ENCODE data around the gene GHRHR.

GHRHR gene

DNA sequence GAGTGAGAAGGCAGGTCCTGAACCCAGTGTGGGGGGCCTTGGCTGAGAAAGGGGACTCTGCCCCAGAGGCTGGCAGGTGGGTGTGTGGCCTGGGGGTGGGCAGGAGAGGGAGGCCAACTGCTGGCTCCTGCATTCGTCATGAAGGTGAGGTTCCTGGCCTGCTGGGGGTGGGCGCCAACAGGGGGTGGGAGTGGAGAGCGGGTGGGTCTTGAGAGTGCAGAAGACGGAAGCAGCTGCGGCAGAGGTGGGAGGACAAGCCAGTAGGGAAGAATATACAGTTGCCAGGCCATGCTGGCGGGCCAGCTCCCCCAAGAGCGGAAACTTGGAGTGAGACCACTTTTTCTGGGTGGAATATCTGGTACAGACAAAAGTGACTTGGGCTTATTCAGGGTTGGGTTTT lies 23.4 kb downstream of the GHRHR start:
- DNase-seq: no peak

DNA sequence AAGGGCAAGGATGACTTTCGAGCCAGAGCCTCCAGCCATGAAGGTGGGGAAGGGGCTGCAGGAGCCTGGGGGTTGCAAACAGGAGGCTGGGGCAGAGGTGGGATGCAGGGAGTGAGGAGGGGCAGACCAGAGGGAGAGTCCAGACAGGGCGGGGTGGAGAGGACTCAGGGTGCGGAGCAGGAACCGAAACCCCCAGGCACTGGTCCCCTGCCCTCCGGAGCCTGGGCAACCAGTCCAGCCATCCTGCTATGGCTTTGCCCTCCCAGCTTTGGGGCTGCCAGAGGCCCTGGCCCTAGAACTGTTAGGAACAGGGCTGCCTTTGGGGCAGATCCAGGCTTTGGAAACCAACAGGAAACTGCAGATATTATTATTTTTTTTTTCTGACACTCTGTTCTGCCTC lies 24.2 kb downstream of the GHRHR start:
- no peak for DNase-seq

DNA sequence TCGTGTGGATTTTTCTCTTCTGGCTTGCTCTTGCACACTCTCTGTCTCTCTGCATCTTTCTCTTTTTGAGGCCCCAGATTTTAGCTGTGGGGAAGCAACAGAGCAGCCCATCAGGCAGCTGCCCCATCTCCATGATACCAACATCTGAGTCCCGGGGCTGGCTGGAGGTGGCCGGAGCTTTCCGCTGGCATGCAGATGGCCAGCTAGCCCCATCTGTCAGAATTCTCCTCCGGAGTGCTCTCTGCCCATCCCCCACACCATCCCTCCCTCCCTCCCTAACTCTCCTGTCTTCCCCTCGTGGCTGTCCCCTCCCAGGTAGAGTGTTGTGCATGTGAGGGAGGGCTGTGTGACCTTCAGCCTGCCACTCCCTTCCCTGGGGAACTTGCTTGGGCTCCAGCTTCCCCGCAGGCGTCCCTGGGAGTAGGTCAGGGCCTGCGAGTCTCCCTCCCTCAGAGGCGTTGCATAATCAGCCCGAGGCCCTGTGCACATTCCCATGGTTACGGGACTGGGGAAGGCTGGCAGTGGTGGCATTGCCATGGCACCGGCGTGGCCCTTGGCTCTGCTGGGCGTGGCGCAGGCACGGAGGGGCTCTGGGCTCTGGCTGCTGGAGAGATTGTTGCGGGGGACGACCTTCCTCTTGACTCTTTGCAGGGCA lies 24.7 kb downstream of the GHRHR start:
- DNase-seq: no peak

DNA sequence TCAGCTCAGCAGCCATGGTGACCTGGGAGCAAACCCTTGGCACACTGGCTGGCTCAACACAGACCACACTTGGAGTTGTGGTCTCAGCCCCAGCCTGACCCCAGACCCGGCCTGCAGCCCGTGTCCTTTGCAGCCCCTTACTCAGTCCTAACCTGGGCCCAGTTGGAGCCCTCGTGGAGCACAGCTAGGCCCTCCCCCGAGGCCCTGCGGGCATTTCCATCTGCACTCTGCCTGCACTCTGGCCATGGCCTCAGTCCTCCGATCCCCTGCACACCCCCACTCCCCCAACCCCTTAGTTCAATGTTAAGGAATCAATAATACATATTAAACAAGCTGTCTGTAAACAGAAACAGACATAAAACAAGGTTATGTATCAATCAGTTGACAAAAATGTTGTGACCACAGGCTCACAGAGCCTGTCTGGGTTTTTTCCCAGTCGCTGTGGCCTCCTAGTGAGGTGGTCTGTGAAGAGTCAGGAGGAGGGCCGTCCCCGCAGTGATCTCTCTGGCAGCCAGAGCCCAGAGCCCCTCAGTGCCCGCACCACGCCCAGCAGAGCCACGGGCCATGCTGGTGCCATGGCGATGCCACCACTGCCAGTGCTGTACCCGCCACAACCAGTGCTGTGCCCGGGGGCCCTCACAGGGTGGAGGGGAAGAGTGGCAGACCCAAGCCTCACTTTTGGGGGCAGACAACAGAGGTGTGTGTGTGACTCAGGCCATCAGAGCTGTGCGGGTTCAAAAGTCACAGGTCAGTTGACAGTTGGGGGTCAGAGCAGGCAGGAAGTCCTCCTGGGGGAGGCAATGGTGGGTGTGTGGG lies 25.5 kb downstream of the GHRHR start:
- no peak for DNase-seq

DNA sequence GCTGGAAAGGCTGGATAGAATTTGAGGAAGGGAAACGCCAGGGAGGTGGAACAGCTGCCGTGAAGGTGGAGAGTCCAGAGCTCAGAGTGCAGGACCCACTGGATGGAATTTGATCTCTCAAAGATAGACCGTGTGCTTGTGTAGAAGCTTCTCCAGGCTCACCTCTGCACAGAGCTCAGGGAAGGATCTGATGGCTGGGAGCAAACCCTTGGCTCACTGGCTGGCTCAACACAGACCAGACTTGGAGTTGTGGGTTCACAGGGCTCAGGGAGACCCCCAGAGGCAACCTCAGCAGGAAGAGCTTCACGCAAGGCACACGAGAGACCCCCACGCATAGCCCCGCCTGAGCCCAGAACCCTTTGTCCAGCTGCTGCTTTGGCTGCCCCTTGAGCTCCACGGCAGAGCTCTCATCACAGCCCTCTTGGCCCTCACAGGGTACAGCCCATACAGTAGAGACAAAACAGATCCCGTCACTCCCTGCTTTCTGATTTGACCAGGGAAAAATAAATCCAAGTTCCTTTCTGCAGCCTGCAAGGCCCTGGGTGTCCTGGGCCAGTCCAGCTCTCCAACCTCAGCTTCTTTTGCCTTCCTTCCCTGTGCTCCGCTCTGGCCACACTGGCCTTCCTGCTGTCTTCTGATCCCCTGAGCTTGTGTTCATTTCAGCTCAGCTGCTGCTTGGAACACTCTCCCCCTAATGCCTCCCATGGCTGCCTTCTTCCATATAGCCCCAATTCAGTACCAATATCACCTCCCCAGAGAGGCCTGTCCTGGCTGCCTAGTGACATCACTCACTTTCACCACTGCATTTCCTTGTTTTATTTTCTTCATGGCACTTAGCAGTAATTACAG lies 26.3 kb downstream of the GHRHR start:
- DNase-seq: no peak

DNA sequence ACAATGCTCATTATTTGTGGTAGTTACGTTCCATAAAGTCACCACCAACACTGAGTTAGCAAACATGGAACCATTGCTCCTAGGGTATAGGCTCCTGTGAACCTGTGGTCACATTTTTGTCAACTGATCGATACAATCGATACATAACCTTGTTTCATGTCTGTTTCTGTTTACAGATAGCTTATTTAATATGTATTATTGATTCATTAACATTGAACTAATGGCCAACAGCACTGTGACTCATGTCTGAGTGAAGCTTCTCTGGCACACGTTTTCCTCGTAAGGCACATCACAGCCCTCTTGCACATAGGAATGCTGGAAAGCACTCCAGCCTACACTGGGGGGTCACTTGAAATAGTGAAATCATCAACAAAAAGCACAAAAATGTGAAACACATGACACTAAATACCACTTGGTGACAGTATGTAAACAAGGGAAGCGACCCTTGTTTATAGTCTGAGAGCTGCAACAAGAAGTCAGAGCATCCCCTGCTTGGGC lies 27.0 kb downstream of the GHRHR start:
- DNase-seq: no peak

DNA sequence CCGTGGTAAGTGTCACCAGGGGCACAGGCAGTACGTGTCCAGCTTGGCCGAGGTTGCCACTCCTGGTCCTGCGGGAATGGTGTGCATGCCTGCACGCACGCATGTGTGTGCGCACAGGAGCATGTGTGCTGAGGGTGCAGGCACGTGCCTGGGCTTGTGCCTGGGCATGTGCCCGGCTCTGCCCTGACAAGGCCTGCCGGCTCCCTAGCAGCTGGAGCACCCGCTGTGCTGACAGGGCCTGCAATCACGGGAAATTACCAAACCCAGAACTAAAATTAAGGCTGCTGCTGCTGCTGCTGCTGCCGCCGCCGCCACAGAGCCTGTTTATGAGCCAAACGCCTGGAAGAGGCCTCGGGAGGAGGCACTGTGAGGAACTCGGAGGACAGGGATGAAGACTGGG lies 28.7 kb downstream of the GHRHR start:
- no peak for DNase-seq

DNA sequence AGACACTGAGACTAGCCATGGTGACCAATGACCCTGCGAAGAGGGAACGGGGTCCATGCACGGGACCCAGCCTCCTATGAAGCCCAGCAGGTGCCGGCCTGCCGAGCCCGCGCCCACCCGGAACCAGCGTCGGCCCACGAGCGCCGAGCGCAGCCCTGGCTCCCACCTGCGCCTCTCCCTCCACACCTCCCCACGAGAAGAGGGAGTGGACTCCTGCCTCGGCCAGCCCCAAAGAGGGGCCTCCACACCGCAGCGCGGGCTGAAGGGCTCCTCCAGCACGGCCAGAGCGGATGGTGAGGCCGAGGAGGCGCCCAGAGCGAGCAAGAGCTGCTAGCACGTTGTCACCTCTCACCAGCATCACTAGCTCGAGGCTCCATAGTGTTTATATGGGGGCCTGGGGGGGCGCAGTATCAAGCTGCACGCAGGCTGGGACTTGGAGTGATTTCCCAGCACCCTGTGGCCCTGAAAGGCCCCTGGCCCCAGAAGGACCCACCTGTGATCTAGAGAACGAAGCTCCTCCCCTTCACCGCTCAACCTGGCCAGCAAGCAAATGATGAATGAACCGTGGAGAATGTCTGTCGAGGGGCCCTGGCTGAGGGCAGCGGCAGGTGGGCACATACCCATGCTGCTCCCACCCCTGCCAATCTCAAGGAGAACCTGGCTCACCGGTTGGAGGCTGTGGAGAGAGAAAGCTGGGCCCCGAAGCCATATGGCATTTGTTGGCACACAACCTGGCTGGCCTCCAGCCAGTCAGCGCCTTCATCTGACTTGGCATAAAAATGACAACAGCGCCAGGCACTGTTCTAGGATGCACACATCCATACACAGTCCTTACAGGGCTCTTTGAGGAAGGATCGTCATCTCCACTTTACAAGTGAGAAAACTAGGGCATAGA lies 30.7 kb downstream of the GHRHR start:
- DNase-seq: no peak

DNA sequence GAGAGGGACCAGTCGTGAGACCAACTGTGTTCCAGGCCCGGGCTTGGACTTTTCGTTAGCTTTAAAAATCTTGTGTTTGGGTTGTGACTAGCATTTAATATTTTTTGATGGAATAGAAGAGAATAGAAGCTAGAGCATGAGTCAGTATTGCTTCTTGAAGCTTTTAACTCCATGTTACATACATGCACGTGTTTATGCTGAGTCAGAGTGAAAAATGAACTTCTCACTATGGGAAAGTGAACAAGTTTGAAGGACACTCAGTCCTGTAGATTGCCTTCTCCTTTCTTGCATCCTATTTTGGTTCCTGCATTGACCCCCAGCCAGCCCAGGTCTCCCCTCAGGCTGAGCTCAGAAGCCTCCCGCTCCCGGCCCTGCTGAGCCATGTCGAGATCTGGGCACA lies 31.8 kb downstream of the GHRHR start:
- no peak for DNase-seq

DNA sequence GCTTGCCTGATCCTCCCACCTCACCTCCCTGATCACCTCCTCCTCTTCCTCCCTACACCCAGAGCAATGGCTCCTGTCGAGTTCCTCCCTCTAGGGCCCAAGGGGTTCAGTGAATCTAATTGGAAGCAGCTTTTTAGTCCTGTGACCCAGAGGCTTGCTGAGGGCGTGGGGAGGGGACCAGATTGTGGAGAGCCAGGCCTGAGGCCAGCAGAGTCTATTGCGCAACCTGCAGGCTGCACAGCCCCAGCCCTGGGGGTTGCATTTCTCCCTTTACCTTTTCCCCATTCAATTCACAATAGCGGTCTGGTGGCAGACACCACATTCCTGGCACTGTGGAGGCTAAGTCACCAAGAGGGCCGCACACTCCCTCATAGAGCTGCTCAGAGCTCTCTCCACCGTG lies 32.5 kb downstream of the GHRHR start:
- DNase-seq: no peak

DNA sequence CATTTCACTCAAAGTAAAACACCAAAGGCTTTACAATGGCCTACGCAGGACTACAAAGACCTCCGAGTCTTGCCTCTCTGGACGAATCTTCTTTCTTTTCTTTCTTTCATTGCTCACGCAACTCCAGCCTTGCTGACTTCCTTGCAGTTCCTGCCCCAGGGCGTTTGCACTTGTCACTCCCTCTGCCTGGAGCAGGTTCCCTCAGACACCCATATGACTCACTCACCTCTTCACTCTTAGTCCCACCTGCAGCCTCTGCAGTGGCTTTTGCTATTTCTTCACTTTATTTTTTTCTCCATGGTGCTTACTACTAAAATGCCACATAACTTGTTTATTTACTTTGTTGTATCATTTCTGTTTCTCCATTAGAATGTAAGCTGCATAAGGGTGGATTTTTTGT lies 33.1 kb downstream of the GHRHR start:
- DNase-seq: no peak

DNA sequence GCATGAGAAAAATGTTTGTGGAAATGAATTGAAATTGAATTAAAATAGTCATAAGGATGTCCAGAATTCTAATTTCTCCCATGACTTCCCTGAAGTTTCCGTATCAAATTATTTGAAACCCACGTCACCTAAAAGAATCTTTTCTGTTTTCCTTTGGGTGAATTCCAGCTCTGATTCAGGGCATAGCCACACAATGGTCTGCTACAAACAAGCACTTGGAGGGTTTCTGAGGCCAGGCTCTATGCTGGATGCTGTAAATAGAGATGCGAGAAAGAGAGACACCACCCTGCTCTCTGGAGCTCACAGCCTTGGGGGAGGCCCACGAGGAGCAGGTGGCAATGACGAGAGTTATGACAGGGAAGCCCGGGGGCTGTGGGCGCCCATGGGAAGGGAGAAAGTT lies 33.6 kb downstream of the GHRHR start:
- DNase-seq: no peak

DNA sequence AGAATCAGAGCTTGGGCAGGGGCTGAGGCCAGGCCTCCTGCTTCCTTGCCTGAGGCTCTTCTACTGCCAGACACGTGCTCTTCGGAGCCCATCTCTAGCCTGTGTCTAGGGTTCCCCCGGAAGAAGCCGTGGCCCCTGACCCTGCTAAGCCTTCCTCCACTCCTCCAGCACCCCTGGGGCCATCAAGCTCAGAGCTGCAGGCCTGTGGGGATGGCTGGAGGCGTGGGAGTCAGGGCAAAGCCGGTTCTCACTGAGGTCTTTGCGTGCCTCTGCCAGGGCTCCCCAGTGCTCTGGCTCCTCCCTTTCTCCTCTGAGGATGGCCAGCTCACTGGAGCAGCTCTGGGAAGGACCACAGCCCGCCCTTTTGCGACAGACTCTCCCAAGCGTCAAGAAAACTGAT lies 34.4 kb downstream of the GHRHR start:
- DNase-seq: no peak

DNA sequence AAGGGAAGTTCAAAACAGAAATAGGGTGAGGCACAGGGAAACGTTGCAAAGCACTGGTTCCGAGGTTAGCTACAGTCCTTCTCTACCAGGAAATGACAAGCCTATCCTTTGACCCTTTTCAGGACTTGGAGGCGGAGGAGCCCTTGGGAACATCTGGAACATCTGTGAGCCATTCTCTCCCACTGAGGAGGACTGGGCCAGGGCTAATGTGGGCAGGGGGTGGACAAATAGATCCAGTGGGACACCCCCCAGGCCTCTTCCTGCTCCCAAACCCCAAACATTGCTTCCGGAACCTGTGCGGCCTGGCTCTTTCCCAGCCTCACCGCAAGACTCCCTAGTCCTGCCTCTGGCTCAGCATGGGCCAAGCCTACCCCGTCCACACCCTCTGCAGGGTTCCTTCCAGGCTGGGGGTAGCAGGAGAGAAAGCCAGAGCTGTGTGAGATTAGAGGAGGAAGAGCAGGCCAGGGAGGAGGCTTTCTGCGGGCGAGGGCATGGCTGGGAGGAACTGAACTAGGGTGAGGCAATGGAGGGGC lies 36.5 kb downstream of the GHRHR start:
- DNase-seq: no peak

DNA sequence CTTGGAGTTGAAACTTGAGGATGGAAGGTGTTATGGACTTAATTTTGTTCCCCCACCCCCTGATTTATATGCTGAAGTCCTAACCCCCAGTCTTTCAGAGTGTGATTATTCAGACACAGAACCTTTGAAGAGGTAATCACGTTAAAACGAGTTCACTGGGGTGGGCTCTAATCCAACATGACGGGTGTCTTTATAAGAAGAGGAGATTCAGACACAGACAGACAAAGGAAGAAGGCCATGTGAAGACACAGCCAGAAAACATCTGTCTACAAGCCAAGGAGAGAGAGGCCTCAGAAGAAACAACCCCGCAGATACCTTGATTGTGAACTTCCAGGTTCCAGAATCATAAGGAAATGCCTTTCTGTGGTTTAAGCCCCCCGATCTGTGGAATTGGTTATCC lies 37.0 kb downstream of the GHRHR start:
- no peak for DNase-seq

DNA sequence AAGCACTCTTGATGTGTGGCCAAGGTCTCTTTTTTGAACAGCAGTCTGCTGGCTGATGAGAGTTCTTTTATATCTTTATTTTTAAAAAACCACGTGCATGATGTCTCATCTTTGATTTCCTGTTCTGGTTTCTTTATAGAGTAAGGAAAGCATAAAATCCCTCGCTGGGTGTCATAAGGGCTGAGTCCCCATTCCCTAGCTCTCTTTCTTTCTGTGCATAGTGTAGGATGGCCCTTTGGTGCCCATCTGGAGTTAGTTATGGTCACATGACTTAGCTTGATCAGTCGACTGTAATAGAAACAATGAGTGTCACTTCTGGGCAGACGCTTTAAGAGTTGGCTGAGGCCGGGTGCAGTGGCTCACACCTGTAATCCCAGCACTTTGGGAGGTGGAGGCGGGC lies 38.5 kb downstream of the GHRHR start:
- DNase-seq: no peak

DNA sequence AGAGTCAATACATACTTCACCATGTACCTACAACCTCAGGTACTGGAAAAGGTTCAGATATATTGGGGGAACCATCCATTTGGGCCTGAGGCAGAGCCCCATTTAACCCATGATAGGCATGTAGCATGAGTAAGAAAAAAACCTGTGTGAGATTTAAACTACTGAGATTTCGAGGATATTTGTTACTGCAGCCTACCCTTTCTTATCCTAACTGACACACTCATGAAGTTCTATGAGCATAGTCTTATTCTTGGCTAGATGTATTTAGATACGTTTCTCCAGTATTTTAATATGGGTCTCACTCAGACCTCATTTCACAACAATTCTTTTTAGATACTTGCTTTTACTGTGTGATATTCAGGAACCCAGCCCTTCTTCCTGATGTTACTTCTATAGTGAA lies 39.3 kb downstream of the GHRHR start:
- DNase-seq: no peak

DNA sequence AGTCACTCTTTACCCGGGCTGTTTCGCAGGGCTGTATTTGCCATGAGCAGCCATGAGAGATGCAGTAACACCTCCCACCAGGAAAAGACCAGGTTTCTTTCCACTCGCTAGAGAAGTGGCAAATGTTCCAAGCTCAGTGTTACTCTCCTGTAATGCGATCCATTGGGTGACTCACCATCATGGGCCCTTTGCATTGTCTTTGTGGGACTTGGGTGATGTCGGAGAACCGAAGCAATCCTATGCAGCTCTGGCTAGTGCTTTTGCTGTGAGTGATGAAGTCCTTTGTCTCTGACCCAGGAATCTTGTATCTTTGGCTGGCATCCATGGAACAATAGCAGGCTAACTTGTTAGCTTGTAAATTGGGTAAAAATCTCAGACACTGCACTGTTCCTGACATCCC lies 40.0 kb downstream of the GHRHR start:
- DNase-seq: no peak

DNA sequence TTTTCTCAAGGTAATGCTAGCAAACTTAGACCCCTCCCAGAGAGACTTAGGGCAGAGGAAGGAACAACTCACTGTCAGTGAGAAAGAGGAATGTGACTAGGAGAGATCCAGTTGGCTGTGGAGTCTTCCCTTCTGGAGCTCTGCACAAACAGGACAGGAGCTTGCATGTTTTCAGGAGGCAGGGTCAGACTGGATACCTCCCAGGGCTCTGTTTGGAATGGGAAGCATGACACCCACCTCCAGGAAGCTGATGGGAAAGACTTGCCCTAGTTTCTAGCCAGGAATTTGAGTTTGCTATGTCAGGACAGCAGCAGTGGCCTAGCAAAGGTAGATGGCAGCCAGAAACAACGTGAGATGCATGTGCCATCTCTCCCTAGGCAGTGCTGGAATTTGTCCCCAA lies 40.6 kb downstream of the GHRHR start:
- no peak for DNase-seq

DNA sequence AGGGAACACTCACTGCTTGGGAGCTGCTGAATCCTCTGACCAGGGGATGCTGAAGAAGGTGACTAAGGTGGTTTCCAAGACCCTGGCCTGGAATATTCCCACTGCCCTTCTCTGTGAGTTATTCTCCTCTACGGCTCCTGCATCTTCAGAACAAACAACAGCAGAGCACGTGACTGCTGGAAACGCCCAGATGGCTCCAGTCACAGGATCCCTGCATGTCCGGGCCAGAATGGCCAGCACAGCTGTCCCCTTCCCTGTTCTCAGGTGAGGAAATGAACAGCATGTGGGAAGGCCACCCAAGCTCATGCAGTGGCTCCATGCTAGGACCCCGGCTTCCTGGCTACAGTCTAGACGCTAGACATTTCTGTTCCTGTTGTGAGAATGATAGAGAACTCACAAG lies 43.1 kb downstream of the GHRHR start:
- no peak for DNase-seq

DNA sequence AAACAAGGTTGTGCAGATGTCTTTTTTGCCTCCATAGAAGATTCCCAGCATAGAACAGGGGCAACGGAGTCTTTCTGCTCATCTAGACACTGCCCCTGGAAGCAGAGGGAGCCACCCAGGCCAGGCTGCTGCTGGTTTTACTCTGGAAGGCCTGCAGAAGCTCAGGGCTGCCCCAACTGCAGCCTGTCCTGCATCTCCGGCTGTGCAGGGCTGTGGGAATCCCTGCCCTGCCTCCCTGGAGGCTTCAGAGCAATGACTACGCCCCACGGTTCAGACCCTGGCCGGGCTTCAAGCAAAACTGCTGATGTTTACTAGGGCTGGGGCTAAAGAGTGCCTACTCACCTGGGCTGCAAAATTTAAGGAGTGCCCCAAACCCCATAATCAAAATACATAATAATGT lies 43.9 kb downstream of the GHRHR start:
- DNase-seq: no peak

DNA sequence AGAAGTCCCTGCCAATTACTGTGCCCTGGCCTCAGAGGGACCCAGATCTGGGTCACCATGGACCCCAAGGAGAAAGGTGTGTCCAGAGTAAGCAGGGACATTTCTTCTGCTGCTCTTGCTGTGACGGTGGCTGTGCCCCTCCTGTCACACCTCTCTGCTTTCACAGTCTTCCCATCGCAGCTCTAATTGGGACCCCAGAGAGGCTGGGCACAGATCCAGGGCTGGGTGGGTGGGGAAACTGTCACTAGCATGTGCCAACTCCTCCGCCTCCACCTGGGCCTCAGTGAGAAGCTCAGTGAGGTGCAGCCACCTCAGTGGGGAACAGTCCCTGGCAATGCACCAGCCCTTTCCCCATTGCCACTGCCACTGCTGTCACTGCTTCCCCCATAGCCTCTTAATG lies 51.1 kb downstream of the GHRHR start:
- no peak for DNase-seq
